ENCODE data around the gene EFL1. TPM values are rescaled to one million over a fixed set of nuclear protein-coding genes. Genes with fewer than 3 reads are reported as not detected.

The EFL1 gene
- total RNA-seq, 1 experiment from 2014 or later: 27.5 TPM

DNA sequence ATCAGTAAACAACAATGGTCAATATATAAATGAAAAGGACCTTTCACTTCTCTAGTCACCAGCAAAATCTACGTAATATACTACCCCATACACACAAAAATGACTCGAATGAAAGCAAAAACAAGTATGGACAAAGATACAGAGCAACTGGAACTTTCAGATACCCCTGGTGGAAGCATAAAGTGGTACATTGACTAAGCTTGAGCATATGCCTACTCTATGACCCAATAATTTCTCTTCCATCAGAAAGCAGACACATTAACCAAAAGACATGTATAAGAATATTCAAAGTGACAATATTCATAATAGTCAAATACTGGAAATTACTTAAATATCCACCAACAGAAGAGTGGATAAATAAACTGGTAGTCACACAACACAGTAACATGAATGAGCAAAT lies 86.0 kb downstream of the EFL1 start:
- ChIA-PET CTCF (no interaction called here), POLR2A (interaction anchor here (0.6 kb wide), 1 partner anchor 31 kb away, joined by 4 read pairs; no protein-coding TSS in a partner anchor)
- H3K27ac Mint-ChIP-seq: no peak overlapping the region
- no peaks in the 10 kb centered on the region for H3K9me3 Mint-ChIP-seq
- no peak for ATAC-seq
- peaks cover 12% of the 10 kb centered on the region for H3K4me1 Mint-ChIP-seq
- TF ChIP-seq, protein P1, sequence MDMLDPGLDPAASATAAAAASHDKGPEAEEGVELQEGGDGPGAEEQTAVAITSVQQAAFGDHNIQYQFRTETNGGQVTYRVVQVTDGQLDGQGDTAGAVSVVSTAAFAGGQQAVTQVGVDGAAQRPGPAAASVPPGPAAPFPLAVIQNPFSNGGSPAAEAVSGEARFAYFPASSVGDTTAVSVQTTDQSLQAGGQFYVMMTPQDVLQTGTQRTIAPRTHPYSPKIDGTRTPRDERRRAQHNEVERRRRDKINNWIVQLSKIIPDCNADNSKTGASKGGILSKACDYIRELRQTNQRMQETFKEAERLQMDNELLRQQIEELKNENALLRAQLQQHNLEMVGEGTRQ (CRISPR knock-in tag; IDR thresholded peaks at IDR 0.05): no peak
- TF ChIP-seq SOX15 (CRISPR knock-in tag; IDR thresholded peaks at IDR 0.05) (no peak), TEAD4 (CRISPR knock-in tag; IDR thresholded peaks at IDR 0.05) (no peak), ZNF121 (CRISPR knock-in tag; IDR thresholded peaks at IDR 0.05) (no peak), TCF7 (CRISPR knock-in tag; IDR thresholded peaks at IDR 0.05; ENCODE audit: low read depth) (no peak), OVOL2 (CRISPR knock-in tag; IDR thresholded peaks at IDR 0.05; ENCODE audit: borderline replicate concordance) (no peak)
- TF ChIP-seq, protein P2, sequence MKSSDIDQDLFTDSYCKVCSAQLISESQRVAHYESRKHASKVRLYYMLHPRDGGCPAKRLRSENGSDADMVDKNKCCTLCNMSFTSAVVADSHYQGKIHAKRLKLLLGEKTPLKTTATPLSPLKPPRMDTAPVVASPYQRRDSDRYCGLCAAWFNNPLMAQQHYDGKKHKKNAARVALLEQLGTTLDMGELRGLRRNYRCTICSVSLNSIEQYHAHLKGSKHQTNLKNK (CRISPR knock-in tag; IDR thresholded peaks at IDR 0.05): no peak
- TF ChIP-seq, protein P3, sequence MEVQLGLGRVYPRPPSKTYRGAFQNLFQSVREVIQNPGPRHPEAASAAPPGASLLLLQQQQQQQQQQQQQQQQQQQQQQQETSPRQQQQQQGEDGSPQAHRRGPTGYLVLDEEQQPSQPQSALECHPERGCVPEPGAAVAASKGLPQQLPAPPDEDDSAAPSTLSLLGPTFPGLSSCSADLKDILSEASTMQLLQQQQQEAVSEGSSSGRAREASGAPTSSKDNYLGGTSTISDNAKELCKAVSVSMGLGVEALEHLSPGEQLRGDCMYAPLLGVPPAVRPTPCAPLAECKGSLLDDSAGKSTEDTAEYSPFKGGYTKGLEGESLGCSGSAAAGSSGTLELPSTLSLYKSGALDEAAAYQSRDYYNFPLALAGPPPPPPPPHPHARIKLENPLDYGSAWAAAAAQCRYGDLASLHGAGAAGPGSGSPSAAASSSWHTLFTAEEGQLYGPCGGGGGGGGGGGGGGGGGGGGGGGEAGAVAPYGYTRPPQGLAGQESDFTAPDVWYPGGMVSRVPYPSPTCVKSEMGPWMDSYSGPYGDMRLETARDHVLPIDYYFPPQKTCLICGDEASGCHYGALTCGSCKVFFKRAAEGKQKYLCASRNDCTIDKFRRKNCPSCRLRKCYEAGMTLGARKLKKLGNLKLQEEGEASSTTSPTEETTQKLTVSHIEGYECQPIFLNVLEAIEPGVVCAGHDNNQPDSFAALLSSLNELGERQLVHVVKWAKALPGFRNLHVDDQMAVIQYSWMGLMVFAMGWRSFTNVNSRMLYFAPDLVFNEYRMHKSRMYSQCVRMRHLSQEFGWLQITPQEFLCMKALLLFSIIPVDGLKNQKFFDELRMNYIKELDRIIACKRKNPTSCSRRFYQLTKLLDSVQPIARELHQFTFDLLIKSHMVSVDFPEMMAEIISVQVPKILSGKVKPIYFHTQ (CRISPR knock-in tag; IDR thresholded peaks at IDR 0.05): no peak
- no peak overlapping the region for H3K4me3 Mint-ChIP-seq
- no peaks in the 10 kb centered on the region for H3K36me3 Mint-ChIP-seq
- no peaks in the 10 kb centered on the region for H3K27me3 Mint-ChIP-seq (ENCODE audit: low read depth)
- no peak for DNase-seq (ENCODE audit: low spot score)

DNA sequence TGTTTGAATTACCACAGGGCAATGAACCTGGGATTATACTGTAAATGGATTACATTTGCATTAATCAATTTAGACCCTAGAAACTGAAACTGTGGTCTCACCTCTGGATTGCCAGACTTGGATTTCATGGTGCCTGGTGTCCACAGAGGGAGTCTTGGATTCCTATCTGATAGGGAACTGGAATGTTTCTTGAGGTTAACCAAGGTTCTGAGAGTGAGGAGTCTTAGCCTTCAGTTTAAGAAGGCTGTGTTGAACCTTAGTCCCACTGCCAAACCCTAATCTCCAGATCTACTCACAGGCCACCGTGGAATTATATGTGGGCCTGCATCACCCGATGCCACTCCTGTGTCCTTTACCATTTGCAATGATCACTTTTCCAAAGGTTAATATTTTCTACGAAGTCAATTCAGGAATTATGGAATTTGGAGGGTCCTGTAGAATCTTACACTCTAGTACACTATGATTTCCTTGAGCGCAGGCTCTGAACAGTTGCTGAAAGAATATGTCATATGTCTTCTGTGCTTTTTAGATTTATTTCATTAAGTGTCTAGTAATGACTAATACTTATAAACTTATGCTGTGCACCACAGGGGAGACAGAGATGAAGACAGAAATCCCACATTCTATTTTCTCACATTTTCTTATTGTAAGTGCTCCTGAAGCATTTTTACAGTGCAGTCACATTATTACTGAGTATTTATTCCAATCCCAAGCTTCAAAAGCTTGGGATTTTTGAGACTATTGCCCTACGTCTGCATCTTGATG lies 87.9 kb downstream of the EFL1 start:
- H3K9me3 Mint-ChIP-seq: no peaks in the 10 kb centered on the region
- H3K4me1 Mint-ChIP-seq: peaks cover 12% of the 10 kb centered on the region
- CTCF ChIA-PET: no interaction called here
- ATAC-seq: no peak
- no peak for DNase-seq (ENCODE audit: low spot score)
- POLR2A ChIA-PET: no interaction called here
- no peak for TF ChIP-seq TEAD4 (CRISPR knock-in tag; IDR thresholded peaks at IDR 0.05)
- TF ChIP-seq RORB (CRISPR knock-in tag; IDR thresholded peaks at IDR 0.05): no peak
- TF ChIP-seq ZNF232 (CRISPR knock-in tag; IDR thresholded peaks at IDR 0.05): no peak
- TF ChIP-seq ZNF671 (CRISPR knock-in tag; IDR thresholded peaks at IDR 0.05): no peak
- TF ChIP-seq FOXJ3 (CRISPR knock-in tag; IDR thresholded peaks at IDR 0.05; ENCODE audit: borderline replicate concordance): no peak
- no peak for TF ChIP-seq MYBL2 (CRISPR knock-in tag; IDR thresholded peaks at IDR 0.05)
- peak overlapping the region; percentile 13; the same call in 1 of the 2 replicates for H3K27ac Mint-ChIP-seq
- no peaks in the 10 kb centered on the region for H3K27me3 Mint-ChIP-seq (ENCODE audit: low read depth)
- no peak overlapping the region for H3K4me3 Mint-ChIP-seq
- no peaks in the 10 kb centered on the region for H3K36me3 Mint-ChIP-seq

DNA sequence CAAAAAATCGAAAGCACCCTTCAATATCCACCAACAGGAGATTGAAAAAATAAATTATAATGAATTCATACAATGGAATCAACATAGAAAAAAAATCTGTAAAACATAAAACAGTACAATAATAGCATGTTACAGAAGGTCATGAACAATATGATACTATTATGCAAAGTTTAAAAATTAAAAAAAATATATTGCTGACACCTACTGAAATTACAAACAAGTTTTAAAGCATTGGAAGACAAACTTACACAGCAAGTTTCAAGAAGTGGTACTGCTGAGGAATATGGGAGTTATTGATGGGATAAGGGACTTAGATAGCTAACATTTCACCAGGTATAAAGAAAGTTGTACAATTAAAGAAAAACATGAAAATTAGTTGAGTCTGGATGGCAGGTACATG lies 89.4 kb downstream of the EFL1 start:
- no peaks in the 10 kb centered on the region for H3K27me3 Mint-ChIP-seq (ENCODE audit: low read depth)
- no peak overlapping the region for H3K4me3 Mint-ChIP-seq
- ChIA-PET POLR2A (no interaction called here), CTCF (no interaction called here)
- DNase-seq (ENCODE audit: low spot score): no peak
- H3K27ac Mint-ChIP-seq: no peak overlapping the region
- no peaks in the 10 kb centered on the region for H3K9me3 Mint-ChIP-seq
- no peak for ATAC-seq
- peaks cover 12% of the 10 kb centered on the region for H3K4me1 Mint-ChIP-seq
- H3K36me3 Mint-ChIP-seq: no peaks in the 10 kb centered on the region
- TF ChIP-seq FOXK1 (CRISPR knock-in tag; IDR thresholded peaks at IDR 0.05) (no peak), KAT7 (CRISPR knock-in tag; IDR thresholded peaks at IDR 0.05; ENCODE audit: borderline replicate concordance) (no peak), CBFB (CRISPR knock-in tag; IDR thresholded peaks at IDR 0.05; ENCODE audit: low read depth) (no peak), GTF2I (CRISPR knock-in tag; conservative IDR thresholded peaks at IDR 0.05) (no peak), NR3C1 (CRISPR knock-in tag; conservative IDR thresholded peaks at IDR 0.05; ENCODE audit: low read depth) (no peak), MXD4 (CRISPR knock-in tag; IDR thresholded peaks at IDR 0.05; ENCODE audit: borderline replicate concordance) (no peak), CREB1 (CRISPR knock-in tag; IDR thresholded peaks at IDR 0.05) (no peak)
- TF ChIP-seq, protein P4, sequence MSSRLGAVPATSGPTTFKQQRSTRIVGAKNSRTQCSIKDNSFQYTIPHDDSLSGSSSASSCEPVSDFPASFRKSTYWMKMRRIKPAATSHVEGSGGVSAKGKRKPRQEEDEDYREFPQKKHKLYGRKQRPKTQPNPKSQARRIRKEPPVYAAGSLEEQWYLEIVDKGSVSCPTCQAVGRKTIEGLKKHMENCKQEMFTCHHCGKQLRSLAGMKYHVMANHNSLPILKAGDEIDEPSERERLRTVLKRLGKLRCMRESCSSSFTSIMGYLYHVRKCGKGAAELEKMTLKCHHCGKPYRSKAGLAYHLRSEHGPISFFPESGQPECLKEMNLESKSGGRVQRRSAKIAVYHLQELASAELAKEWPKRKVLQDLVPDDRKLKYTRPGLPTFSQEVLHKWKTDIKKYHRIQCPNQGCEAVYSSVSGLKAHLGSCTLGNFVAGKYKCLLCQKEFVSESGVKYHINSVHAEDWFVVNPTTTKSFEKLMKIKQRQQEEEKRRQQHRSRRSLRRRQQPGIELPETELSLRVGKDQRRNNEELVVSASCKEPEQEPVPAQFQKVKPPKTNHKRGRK (CRISPR knock-in tag; IDR thresholded peaks at IDR 0.05; ENCODE audit: borderline replicate concordance): no peak
- TF ChIP-seq, protein P5, sequence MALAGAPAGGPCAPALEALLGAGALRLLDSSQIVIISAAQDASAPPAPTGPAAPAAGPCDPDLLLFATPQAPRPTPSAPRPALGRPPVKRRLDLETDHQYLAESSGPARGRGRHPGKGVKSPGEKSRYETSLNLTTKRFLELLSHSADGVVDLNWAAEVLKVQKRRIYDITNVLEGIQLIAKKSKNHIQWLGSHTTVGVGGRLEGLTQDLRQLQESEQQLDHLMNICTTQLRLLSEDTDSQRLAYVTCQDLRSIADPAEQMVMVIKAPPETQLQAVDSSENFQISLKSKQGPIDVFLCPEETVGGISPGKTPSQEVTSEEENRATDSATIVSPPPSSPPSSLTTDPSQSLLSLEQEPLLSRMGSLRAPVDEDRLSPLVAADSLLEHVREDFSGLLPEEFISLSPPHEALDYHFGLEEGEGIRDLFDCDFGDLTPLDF (CRISPR knock-in tag; IDR thresholded peaks at IDR 0.05): no peak
- TF ChIP-seq, protein P6, sequence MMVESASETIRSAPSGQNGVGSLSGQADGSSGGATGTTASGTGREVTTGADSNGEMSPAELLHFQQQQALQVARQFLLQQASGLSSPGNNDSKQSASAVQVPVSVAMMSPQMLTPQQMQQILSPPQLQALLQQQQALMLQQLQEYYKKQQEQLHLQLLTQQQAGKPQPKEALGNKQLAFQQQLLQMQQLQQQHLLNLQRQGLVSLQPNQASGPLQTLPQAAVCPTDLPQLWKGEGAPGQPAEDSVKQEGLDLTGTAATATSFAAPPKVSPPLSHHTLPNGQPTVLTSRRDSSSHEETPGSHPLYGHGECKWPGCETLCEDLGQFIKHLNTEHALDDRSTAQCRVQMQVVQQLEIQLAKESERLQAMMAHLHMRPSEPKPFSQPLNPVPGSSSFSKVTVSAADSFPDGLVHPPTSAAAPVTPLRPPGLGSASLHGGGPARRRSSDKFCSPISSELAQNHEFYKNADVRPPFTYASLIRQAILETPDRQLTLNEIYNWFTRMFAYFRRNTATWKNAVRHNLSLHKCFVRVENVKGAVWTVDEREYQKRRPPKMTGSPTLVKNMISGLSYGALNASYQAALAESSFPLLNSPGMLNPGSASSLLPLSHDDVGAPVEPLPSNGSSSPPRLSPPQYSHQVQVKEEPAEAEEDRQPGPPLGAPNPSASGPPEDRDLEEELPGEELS (CRISPR knock-in tag; IDR thresholded peaks at IDR 0.05): no peak

Measured in WTC11 (cell line).